SU-DHL-6 (cell line): ENCODE data around the gene TIMP2.

Experiments
- H2AFZ ChIP-seq: fragments of 200-600 bp; sonication (generic); 2 replicates; pipeline ENCODE4 v1.6.1; 2014; ENCODE audit warnings: low read depth, mild to moderate bottlenecking, moderate library complexity, mixed read lengths, antibody characterized with exemption, low read length; ENCODE audit not compliant: severe bottlenecking
- H3F3A ChIP-seq: fragments of 200-600 bp; shearing (Covaris generic); 2 replicates; pipeline ENCODE4 v1.6.0; 2016; ENCODE audit warnings: antibody characterized with exemption, mild to moderate bottlenecking; ENCODE audit not compliant: insufficient read depth
- H3K27ac ChIP-seq: fragments of 200-600 bp; sonication (generic); 2 replicates; pipeline ENCODE4 v1.5.1; 2016; ENCODE audit warnings: low read depth, mild to moderate bottlenecking, low read length, moderate library complexity, mixed read lengths
- H3K27me3 ChIP-seq: fragments of 200-600 bp; sonication (generic), shearing (Covaris generic); 2 replicates; pipeline ENCODE4 v1.6.0; 2014; ENCODE audit warnings: mild to moderate bottlenecking, low read length
- H3K36me3 ChIP-seq: fragments of 200-600 bp; sonication (generic); 2 replicates; pipeline ENCODE4 v1.6.1; 2014; ENCODE audit warnings: mild to moderate bottlenecking, low read length, mixed read lengths
- H3K4me2 ChIP-seq: fragments of 300-600, 200-600 bp; shearing (Covaris generic), sonication (generic); 2 replicates; pipeline ENCODE4 v1.6.0; 2014; ENCODE audit warnings: low read length, low read depth, mild to moderate bottlenecking; ENCODE audit not compliant: poor library complexity, severe bottlenecking
- H3K4me3 ChIP-seq: fragments of 200-600 bp; sonication (generic); 2 replicates; pipeline ENCODE4 v1.5.1; 2014; ENCODE audit warnings: antibody characterized with exemption, low read length, mild to moderate bottlenecking, mixed read lengths; ENCODE audit not compliant: insufficient read depth, poor library complexity, severe bottlenecking
- H3K79me2 ChIP-seq: fragments of 200-600 bp; sonication (generic); 2 replicates; pipeline ENCODE4 v1.6.1; 2014; ENCODE audit warnings: mild to moderate bottlenecking, low read length, moderate library complexity; ENCODE audit not compliant: insufficient read depth
- H3K9ac ChIP-seq: fragments of 200-600 bp; sonication (generic); 2 replicates; pipeline ENCODE4 v1.7.0; 2014; ENCODE audit warnings: mild to moderate bottlenecking, low read length
- H3K9me2 ChIP-seq: fragments of 200-600 bp; sonication (generic); replicated peaks from 2 replicates; pipeline ENCODE4 v1.6.1; 2014; ENCODE audit warnings: low read length; ENCODE audit not compliant: insufficient read depth
- H3K9me3 ChIP-seq: fragments of 200-600 bp; sonication (generic); 2 replicates; pipeline ENCODE4 v1.6.1; 2014; ENCODE audit warnings: low read length, mixed read lengths; ENCODE audit not compliant: insufficient read depth
- H4K20me1 ChIP-seq: fragments of 200-600 bp; sonication (generic); 2 replicates; pipeline ENCODE4 v1.6.1; 2014; ENCODE audit warnings: low read depth, mild to moderate bottlenecking, antibody characterized with exemption, low read length, moderate library complexity, mixed read lengths
- EZH2phosphoT487 ChIP-seq: fragments of 200-600 bp; sonication (generic), shearing (Covaris generic); conservative IDR thresholded peaks from 2 replicates; pipeline ENCODE4 v1.6.1; 2018; ENCODE audit warnings: mild to moderate bottlenecking, antibody characterized with exemption, low read length, moderate library complexity, mixed read lengths
- TF ChIP-seq, protein P1 (sequence below): fragments of 200-600 bp; sonication (generic); IDR thresholded peaks from one replicate; pipeline ENCODE4 v1.5.1; 2017; ENCODE audit warnings: antibody characterized with exemption, mild to moderate bottlenecking, low read length, moderate library complexity; ENCODE audit not compliant: insufficient read depth, poor library complexity, severe bottlenecking

The TIMP2 gene

DNA sequence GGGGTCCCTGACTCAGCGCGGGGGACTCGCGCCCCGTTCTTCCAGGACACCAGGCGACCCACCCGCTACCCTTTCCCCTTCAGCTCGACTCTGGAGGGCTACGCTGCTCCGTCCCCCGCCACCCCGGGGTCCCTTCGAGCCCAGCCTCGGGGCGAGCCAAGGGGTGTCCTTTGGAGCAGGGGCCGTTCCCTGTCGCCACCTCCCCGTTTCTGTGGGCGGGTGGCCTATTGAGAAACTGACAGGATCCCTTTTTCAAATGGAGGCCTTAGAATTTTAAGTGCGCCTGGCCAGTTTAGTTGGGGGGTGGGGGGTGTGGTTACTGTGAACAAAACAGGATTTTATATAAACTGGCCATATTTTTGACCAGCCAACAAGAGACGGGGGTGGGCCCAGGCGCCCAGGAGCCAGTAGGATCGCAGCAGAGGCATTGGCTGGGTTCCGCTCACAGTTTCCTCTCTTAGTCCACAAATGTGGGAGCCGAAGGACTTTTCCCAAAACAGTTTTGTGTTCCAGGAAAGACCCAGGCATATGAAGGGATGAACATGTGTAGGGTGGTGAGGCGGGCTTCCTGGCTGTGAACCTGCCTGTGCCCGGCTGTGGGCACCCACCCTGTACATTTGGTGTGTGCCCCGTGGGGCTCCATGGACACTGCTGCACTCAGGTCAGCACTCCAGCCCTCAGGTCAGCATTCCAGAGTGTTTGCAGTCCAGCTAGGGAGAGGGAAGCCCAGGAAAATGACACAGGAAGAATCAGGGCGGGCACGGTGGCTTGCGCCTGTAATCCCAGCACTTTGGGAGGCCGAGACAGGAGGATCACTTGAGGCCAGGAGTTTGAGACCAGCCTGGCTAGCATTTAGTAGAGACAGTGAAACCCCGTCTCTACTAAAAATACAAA, 722 bp upstream of the TIMP2 start:
- H3K27ac ChIP-seq = no peak overlapping the region
- no peak overlapping the region for H3K4me2 ChIP-seq
- H3K79me2 ChIP-seq = no peaks in the 10 kb centered on the region
- H3K4me3 ChIP-seq = no peak overlapping the region
- H3F3A ChIP-seq = no peaks in the 10 kb centered on the region
- no peak overlapping the region for H2AFZ ChIP-seq
- no peaks in the 10 kb centered on the region for H3K9me2 ChIP-seq
- H4K20me1 ChIP-seq = no peaks in the 10 kb centered on the region
- TF ChIP-seq, protein P1, sequence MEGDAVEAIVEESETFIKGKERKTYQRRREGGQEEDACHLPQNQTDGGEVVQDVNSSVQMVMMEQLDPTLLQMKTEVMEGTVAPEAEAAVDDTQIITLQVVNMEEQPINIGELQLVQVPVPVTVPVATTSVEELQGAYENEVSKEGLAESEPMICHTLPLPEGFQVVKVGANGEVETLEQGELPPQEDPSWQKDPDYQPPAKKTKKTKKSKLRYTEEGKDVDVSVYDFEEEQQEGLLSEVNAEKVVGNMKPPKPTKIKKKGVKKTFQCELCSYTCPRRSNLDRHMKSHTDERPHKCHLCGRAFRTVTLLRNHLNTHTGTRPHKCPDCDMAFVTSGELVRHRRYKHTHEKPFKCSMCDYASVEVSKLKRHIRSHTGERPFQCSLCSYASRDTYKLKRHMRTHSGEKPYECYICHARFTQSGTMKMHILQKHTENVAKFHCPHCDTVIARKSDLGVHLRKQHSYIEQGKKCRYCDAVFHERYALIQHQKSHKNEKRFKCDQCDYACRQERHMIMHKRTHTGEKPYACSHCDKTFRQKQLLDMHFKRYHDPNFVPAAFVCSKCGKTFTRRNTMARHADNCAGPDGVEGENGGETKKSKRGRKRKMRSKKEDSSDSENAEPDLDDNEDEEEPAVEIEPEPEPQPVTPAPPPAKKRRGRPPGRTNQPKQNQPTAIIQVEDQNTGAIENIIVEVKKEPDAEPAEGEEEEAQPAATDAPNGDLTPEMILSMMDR = no peak
- TF ChIP-seq EZH2phosphoT487 = no peak
- H3K9ac ChIP-seq = no peak overlapping the region
- H3K27me3 ChIP-seq = no peaks in the 10 kb centered on the region
- H3K36me3 ChIP-seq = no peaks in the 10 kb centered on the region
- H3K9me3 ChIP-seq = no peaks in the 10 kb centered on the region

DNA sequence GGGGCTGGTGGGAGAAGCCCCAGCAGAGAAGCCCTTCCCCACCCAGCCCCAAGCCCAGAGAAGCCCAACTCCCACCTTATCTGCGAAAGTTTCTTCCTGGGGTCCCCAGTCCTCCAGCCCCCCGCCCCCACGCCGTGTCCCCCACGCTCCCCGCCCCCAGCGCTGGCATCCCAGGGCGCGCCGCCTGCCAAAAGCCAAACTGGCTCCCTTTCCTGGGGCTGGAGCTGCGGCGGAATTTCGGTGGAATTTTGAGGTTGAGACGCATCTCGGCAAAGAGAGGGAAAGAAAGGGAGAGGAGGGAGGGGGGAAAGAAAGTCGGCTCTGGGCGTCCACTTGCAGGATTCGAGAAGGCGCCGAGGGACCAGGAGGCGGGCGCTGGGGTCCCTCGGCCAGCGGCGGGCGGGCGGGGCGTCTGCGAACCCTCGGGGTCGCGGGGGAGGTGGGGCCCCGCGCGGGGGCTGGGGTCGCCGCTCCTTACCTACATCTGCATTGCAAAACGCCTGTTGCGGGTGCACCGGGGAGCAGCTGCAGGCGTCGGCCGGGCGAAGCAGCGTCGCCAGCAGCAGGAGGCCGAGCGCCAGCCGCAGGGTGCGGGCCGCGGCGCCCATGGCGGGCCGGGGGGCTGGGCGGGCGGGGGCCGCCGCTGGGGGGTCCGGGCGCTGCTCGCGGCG, 571 bp downstream of the TIMP2 start:
- Histone ChIP-seq H2AFZ (no peak overlapping the region), H3K9me3 (no peaks in the 10 kb centered on the region), H3K9ac (no peak overlapping the region), H3K27me3 (no peaks in the 10 kb centered on the region), H4K20me1 (no peaks in the 10 kb centered on the region), H3K27ac (no peak overlapping the region), H3K4me2 (no peak overlapping the region), H3K36me3 (no peaks in the 10 kb centered on the region), H3K9me2 (no peaks in the 10 kb centered on the region), H3K4me3 (no peak overlapping the region), H3K79me2 (no peaks in the 10 kb centered on the region), H3F3A (no peaks in the 10 kb centered on the region)
- no peak for TF ChIP-seq EZH2phosphoT487
- TF ChIP-seq, protein P1 = no peak

DNA sequence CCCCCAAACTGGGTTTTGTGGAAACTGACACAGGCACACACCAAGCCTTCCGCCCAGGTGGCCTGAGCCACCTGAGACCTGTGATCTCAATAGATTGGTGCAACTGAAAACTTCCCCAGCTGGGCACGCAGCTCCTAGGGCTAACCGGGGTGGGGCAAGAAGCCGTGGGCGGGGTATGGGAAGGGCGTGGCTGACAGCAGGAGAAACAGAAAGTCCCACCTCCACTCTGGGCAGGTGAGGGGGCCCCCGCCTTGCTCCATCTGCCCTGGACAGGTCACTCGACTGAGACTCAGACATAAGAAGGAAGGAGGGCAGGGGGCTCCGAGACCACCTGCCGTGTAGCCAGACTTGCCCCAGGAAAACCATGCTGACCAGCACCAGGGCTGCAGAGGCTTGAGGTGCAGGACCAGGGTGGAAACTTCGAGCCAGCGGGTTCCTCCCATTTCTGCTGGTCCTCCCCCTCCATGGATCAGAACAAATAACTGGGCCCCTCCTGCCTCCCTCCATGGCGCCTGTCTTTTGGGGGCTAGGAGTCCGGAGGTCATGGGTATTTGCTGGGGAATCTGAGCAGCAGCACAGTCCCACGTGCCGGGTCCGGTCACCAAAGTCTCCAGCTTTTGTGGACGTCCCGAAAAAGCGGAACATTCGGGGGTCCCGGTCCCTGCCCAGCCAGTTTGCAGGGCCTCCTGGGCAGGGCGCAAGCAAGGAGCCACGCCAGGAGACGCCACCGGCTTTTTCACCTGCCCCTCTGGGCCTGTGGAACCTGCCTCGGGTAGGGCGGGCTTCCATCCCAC, 1.3 kb downstream of the TIMP2 start:
- no peaks in the 10 kb centered on the region for H3K36me3 ChIP-seq
- no peak overlapping the region for H3K4me2 ChIP-seq
- H4K20me1 ChIP-seq = no peaks in the 10 kb centered on the region
- no peaks in the 10 kb centered on the region for H3K9me3 ChIP-seq
- H3K79me2 ChIP-seq = no peaks in the 10 kb centered on the region
- no peak overlapping the region for H3K4me3 ChIP-seq
- H3K27ac ChIP-seq = no peak overlapping the region
- no peak overlapping the region for H3K9ac ChIP-seq
- H3K9me2 ChIP-seq = no peaks in the 10 kb centered on the region
- no peak overlapping the region for H2AFZ ChIP-seq
- H3F3A ChIP-seq = no peaks in the 10 kb centered on the region
- TF ChIP-seq EZH2phosphoT487 = no peak
- TF ChIP-seq, protein P1 = no peak
- H3K27me3 ChIP-seq = no peaks in the 10 kb centered on the region
